GM21390 (cell line): ENCODE measurements around the gene FAM209A.
"Not testable (repeated sequence)": the region's sequence is repeated elsewhere in the genome, so short reads cannot be mapped to it uniquely, and the experiment has no call there.

ENCODE experiments used
- ATAC-seq: cut with Tn5 transposase; IDR thresholded peaks from one replicate; pipeline ENCODE4 v1.9.1; 2021; ENCODE audit not compliant: unreplicated experiment

The FAM209A gene

GRCh38 chr20:56524444-56524843 is at the start of gene FAM209A:
Gene FAM209A, plus strand, starts transcription at chr20:56524744. Its CDS starts 65 bp downstream, at chr20:56524809.
- ATAC-seq: not testable (repeated sequence)

- no peak for ATAC-seq
Observed at GRCh38 chr20:56483970-56484369, 40.6 kb upstream of the FAM209A start.

GRCh38 chr20:56487216-56487615 is 37.3 kb upstream of the FAM209A start:
- ATAC-seq: no peak

- no peak for ATAC-seq
Observed at GRCh38 chr20:56488566-56488965, 36.0 kb upstream of the FAM209A start.

GRCh38 chr20:56501116-56501515 is 23.4 kb upstream of the FAM209A start:
- ATAC-seq: no peak

GRCh38 chr20:56503916-56504315 is 20.6 kb upstream of the FAM209A start:
- no peak for ATAC-seq

GRCh38 chr20:56504373-56505005 is 20.1 kb upstream of the FAM209A start:
- no peak for ATAC-seq

- ATAC-seq: no peak
Observed at GRCh38 chr20:56506103-56506502, 18.4 kb upstream of the FAM209A start.

GRCh38 chr20:56511926-56512325 is 12.6 kb upstream of the FAM209A start:
- no peak for ATAC-seq

- ATAC-seq: no peak
Observed at GRCh38 chr20:56513161-56514150, 11.1 kb upstream of the FAM209A start.

- ATAC-seq: no peak
Observed at GRCh38 chr20:56516631-56517030, 7.9 kb upstream of the FAM209A start.

GRCh38 chr20:56517211-56517610 is 7.3 kb upstream of the FAM209A start:
- no peak for ATAC-seq

- no peak for ATAC-seq
Observed at GRCh38 chr20:56517641-56518040, 6.9 kb upstream of the FAM209A start.

GRCh38 chr20:56518126-56518525 is 6.4 kb upstream of the FAM209A start:
- ATAC-seq: no peak

- ATAC-seq: no peak
Observed at GRCh38 chr20:56518721-56519398, 5.7 kb upstream of the FAM209A start.

GRCh38 chr20:56519551-56519950 is 5.0 kb upstream of the FAM209A start:
- ATAC-seq: no peak

GRCh38 chr20:56520180-56520579 is 4.4 kb upstream of the FAM209A start:
- no peak for ATAC-seq

- ATAC-seq: not testable (repeated sequence)
Observed at GRCh38 chr20:56520746-56521354, 3.7 kb upstream of the FAM209A start.

GRCh38 chr20:56522311-56522710 is 2.2 kb upstream of the FAM209A start:
- ATAC-seq: no peak

- no peak for ATAC-seq
Observed at GRCh38 chr20:56527521-56527920, 3.0 kb downstream of the FAM209A start.

- not testable (repeated sequence) for ATAC-seq
Observed at GRCh38 chr20:56532946-56533345, 8.4 kb downstream of the FAM209A start, which contains the start of gene FAM209B. Gene FAM209B, plus strand, starts transcription at chr20:56533246. Its CDS starts 96 bp downstream, at chr20:56533342.
